ENCODE measurements around the gene URI1.

The URI1 gene

GRCh38 chr19:29985196-29985595 is 43.2 kb downstream of the URI1 start:
- no peak for TF ChIP-seq ARNT (IDR thresholded peaks at IDR 0.05)
- 0 out of 2 replicates have a peak, but pooled peaks have one; percentile 40 for TF ChIP-seq ZNF384 (IDR thresholded peaks at IDR 0.05)

GRCh38 chr19:29988351-29988750 is 46.3 kb downstream of the URI1 start:
- POLR2A ChIA-PET: interaction anchor here (0.7 kb wide), 1 partner anchor 14 kb away, joined by 4 read pairs; no protein-coding TSS in a partner anchor
- peak; percentile 34 for DNase-seq (ENCODE audit: extremely low spot score)
- CTCF ChIA-PET: interaction anchor here (0.6 to 1.4 kb wide), 4 partner anchors 11 to 130 kb away, joined by 3 to 8 read pairs (median 4); no protein-coding TSS in a partner anchor
- TF ChIP-seq BHLHE40 (IDR thresholded peaks at IDR 0.05; ENCODE audit: borderline replicate concordance) (no peak), SP1 (IDR thresholded peaks at IDR 0.05) (no peak), PKNOX1 (IDR thresholded peaks at IDR 0.05) (peak; percentile 40; the same call in 1 of the 2 replicates), FOXK2 (IDR thresholded peaks at IDR 0.05) (no peak)

More at GRCh38 chr19:29985196-29985595, 43.2 kb downstream of the URI1 start:
- POLR2A ChIA-PET: no interaction called here
- no peak for DNase-seq (ENCODE audit: extremely low spot score)
- CTCF ChIA-PET: no interaction called here

GRCh38 chr19:29992233-29992867 is 50.3 kb downstream of the URI1 start:
- CTCF ChIA-PET: no interaction called here
- POLR2A ChIA-PET: no interaction called here
- no peak for DNase-seq (ENCODE audit: extremely low spot score)
- TF ChIP-seq FOXA1 (IDR thresholded peaks at IDR 0.05) (no peak), L3MBTL2 (conservative IDR thresholded peaks at IDR 0.05) (no peak), NFRKB (IDR thresholded peaks at IDR 0.05) (no peak), TARDBP (IDR thresholded peaks at IDR 0.05) (no peak), CTBP1 (IDR thresholded peaks at IDR 0.05; ENCODE audit: borderline replicate concordance) (no peak), SUZ12 (IDR thresholded peaks at IDR 0.05) (no peak), FOXK2 (IDR thresholded peaks at IDR 0.05) (no peak), ELF4 (IDR thresholded peaks at IDR 0.05) (no peak), LEF1 (IDR thresholded peaks at IDR 0.05; ENCODE audit: borderline replicate concordance) (no peak), SP1 (IDR thresholded peaks at IDR 0.05) (no peak), ZNF384 (IDR thresholded peaks at IDR 0.05) (no peak), FOXM1 (IDR thresholded peaks at IDR 0.05; ENCODE audit: borderline replicate concordance) (no peak), HDGF (IDR thresholded peaks at IDR 0.05; ENCODE audit: borderline replicate concordance) (no peak), BHLHE40 (IDR thresholded peaks at IDR 0.05; ENCODE audit: borderline replicate concordance) (no peak), PKNOX1 (IDR thresholded peaks at IDR 0.05) (no peak), ARNT (IDR thresholded peaks at IDR 0.05) (no peak)

GRCh38 chr19:29999490-29999889 is 57.5 kb downstream of the URI1 start:
- DNase-seq (ENCODE audit: extremely low spot score): no peak
- ChIA-PET CTCF (no interaction called here), POLR2A (no interaction called here)
- TF ChIP-seq NFRKB (IDR thresholded peaks at IDR 0.05): no peak
- TF ChIP-seq HDGF (IDR thresholded peaks at IDR 0.05; ENCODE audit: borderline replicate concordance): no peak
- no peak for TF ChIP-seq FOXA1 (IDR thresholded peaks at IDR 0.05)
- TF ChIP-seq FOXM1 (IDR thresholded peaks at IDR 0.05; ENCODE audit: borderline replicate concordance): no peak
- TF ChIP-seq CTBP1 (IDR thresholded peaks at IDR 0.05; ENCODE audit: borderline replicate concordance): no peak
- no peak for TF ChIP-seq LEF1 (IDR thresholded peaks at IDR 0.05; ENCODE audit: borderline replicate concordance)
- no peak for TF ChIP-seq TARDBP (IDR thresholded peaks at IDR 0.05)
- no peak for TF ChIP-seq SUZ12 (IDR thresholded peaks at IDR 0.05)
- no peak for TF ChIP-seq PKNOX1 (IDR thresholded peaks at IDR 0.05)
- TF ChIP-seq SP1 (IDR thresholded peaks at IDR 0.05): no peak
- no peak for TF ChIP-seq ARNT (IDR thresholded peaks at IDR 0.05)
- TF ChIP-seq ZNF384 (IDR thresholded peaks at IDR 0.05): no peak
- no peak for TF ChIP-seq BHLHE40 (IDR thresholded peaks at IDR 0.05; ENCODE audit: borderline replicate concordance)

GRCh38 chr19:30000862-30001261 is 58.8 kb downstream of the URI1 start:
- no peak for DNase-seq (ENCODE audit: extremely low spot score)
- POLR2A ChIA-PET: no interaction called here
- TF ChIP-seq L3MBTL2 (conservative IDR thresholded peaks at IDR 0.05) (no peak), TARDBP (IDR thresholded peaks at IDR 0.05) (no peak), HDGF (IDR thresholded peaks at IDR 0.05; ENCODE audit: borderline replicate concordance) (no peak), PKNOX1 (IDR thresholded peaks at IDR 0.05) (no peak)
- CTCF ChIA-PET: no interaction called here

- TF ChIP-seq LEF1 (IDR thresholded peaks at IDR 0.05; ENCODE audit: borderline replicate concordance) (no peak), FOXA1 (IDR thresholded peaks at IDR 0.05) (no peak), L3MBTL2 (conservative IDR thresholded peaks at IDR 0.05) (no peak), PKNOX1 (IDR thresholded peaks at IDR 0.05) (no peak), FOXK2 (IDR thresholded peaks at IDR 0.05) (no peak)
- no peak for DNase-seq (ENCODE audit: extremely low spot score)
- ChIA-PET CTCF (no interaction called here), POLR2A (interaction anchor here (1.0 kb wide), 1 partner anchor 13 kb away, joined by 4 read pairs; no protein-coding TSS in a partner anchor)
These were observed 59.3 kb downstream of the URI1 start for GRCh38 chr19:30001301-30001700.

Measured in HEK293T (cell line).